ENCODE measurements around the gene COX15. TPM values are rescaled to one million over a fixed set of nuclear protein-coding genes. Genes with fewer than 3 reads are reported as not detected.

The COX15 gene
- 29.4 and 35.8 TPM in 2 replicates for total RNA-seq
- long read RNA-seq, transcript COX15-201 (9 exons, 2,356 nt) = major isoform, 139 of 171 reads
- long read RNA-seq, transcript COX15-202 (9 exons, 2,788 nt) = minor isoform, 8 of 171 reads
- long read RNA-seq, partial matches to known transcripts = 14 of 171 reads
- long read RNA-seq, other reads (novel, unspliced or antisense) = 9 of 171 reads

DNA sequence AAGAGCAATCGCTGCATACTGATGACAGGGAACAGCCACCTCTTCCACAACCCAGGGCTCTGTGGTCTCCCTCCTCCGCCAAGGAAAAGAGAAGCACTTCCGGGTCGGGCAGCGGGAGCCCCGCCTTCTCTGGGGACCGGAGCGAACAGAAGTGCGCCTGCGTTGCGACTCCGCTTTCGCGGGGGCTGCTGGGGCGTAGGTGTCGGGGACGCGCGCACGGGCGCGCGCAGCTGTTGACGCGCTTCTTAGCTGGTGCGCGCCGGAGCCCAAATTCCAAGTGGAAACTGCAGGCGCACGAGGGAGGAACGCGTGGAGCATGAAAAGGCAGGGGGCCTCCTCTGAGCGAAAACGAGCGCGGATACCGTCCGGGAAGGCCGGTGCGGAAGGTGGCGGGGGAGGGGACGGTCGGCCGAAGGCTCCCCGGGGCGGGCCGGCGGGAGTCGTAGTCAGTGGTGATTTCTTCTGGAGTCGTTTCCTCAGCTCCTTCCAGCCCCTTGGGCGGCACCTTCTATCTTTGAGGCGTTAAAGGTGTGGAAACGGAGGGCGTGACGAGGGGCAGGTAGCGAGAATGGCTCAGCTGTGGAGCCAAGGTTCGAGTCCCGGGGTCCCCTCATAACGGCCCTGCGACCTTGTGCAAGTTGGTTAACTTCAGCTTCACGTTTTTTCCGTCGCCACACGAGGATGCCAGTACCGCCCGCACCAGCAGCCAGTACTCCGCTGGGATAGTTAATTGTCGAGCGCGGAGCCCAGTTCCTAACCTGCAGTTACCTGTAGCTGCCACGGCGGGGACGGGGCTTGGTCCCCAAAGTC lies at the start of gene COX15, which contains the start of gene CUTC:
COX15 (minus strand) TSS at position 95 of the 810 bp plus-strand sequence; CDS start at position 17, 78 bp downstream.
CUTC (plus strand) TSS at position 202 of the 810 bp plus-strand sequence; CDS start at position 317, 115 bp downstream.
- Mint-ChIP-seq H3K36me3 (ENCODE audit: unreplicated experiment) (peaks cover 23% of the 10 kb centered on the region), H3K27ac (ENCODE audit: unreplicated experiment) (peak within 1 kb of the TSS; percentile 99), H3K27me3 (ENCODE audit: unreplicated experiment) (no peaks in the 10 kb centered on the region), H3K9me3 (ENCODE audit: unreplicated experiment) (no peaks in the 10 kb centered on the region), H3K4me3 (ENCODE audit: unreplicated experiment) (peak within 1 kb of the TSS; percentile 100), H3K4me1 (ENCODE audit: unreplicated experiment) (peaks cover 23% of the 10 kb centered on the region)
- peak; percentile 98 for DNase-seq (ENCODE audit: extremely low spot score, unreplicated experiment)
- TF ChIP-seq, protein P1, sequence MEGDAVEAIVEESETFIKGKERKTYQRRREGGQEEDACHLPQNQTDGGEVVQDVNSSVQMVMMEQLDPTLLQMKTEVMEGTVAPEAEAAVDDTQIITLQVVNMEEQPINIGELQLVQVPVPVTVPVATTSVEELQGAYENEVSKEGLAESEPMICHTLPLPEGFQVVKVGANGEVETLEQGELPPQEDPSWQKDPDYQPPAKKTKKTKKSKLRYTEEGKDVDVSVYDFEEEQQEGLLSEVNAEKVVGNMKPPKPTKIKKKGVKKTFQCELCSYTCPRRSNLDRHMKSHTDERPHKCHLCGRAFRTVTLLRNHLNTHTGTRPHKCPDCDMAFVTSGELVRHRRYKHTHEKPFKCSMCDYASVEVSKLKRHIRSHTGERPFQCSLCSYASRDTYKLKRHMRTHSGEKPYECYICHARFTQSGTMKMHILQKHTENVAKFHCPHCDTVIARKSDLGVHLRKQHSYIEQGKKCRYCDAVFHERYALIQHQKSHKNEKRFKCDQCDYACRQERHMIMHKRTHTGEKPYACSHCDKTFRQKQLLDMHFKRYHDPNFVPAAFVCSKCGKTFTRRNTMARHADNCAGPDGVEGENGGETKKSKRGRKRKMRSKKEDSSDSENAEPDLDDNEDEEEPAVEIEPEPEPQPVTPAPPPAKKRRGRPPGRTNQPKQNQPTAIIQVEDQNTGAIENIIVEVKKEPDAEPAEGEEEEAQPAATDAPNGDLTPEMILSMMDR (IDR thresholded peaks at IDR 0.05) = peak; percentile 42

DNA sequence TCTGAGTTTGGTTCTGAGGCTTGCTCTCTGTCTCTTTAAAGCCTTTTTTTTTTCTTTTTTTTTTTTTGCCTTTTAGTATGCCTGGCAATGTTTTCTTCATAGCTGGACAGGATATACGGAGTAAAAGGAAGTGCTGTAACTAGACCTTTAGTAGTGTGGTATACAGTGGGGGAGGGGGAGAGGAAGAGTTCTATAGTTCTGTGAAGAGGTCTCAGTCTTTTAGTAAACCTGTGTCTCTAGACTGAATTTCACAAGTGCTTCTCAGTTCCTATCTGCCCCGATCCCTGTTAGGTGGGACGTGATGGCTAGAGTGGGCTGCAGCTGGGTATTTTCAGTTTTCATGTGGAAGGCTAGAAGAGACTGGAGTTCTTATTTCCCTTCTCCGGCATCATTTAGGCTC lies 47.4 kb upstream of the COX15 start:
- Mint-ChIP-seq H3K36me3 (ENCODE audit: unreplicated experiment) (no peaks in the 10 kb centered on the region), H3K9me3 (ENCODE audit: unreplicated experiment) (no peaks in the 10 kb centered on the region), H3K27ac (ENCODE audit: unreplicated experiment) (peak overlapping the region; percentile 88), H3K4me3 (ENCODE audit: unreplicated experiment) (peak overlapping the region; percentile 60), H3K27me3 (ENCODE audit: unreplicated experiment) (no peaks in the 10 kb centered on the region), H3K4me1 (ENCODE audit: unreplicated experiment) (peaks cover 84% of the 10 kb centered on the region)
- TF ChIP-seq, protein P1 (IDR thresholded peaks at IDR 0.05) = no peak
- no peak for DNase-seq (ENCODE audit: extremely low spot score, unreplicated experiment)

DNA sequence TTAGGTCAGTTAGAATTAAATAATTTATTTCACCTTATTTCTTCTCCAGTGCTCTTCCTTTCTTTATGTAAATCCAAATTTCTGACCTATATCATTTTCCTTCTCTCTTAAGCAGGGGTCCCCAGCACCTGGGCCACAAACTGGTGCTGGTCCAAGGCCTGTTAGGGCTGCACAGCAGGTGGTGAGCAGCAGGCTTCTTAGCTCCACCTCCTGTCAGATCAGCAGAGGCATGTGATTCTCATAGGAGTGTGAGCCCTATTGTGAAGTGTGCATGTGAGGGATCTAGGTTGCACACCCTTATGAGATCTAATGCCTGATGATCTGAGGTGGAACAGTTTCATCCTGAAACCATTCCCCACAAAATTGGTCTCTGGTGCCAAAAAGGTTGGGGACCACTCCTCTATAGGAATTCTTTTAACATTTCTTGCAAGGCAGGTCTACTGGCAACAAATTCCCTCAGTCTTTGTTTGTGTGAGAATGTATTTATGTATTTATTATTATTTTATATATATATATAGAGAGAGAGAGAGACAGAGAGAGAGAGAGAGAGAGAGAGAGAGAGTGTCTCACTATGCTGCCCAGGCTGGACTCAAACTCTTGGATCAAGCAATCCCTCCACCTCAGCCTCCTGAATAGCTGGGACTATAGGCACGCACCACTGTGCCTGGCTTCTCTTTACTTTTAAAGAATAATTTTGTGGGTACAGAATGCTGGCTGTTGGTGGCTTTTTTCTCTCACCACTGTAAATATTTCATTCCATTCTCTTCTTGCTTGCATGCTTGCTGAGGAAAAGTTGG lies 46.2 kb upstream of the COX15 start:
- Mint-ChIP-seq H3K27ac (ENCODE audit: unreplicated experiment) (peak overlapping the region; percentile 88), H3K4me3 (ENCODE audit: unreplicated experiment) (no peak overlapping the region), H3K9me3 (ENCODE audit: unreplicated experiment) (no peaks in the 10 kb centered on the region), H3K27me3 (ENCODE audit: unreplicated experiment) (no peaks in the 10 kb centered on the region), H3K4me1 (ENCODE audit: unreplicated experiment) (peaks cover 72% of the 10 kb centered on the region), H3K36me3 (ENCODE audit: unreplicated experiment) (no peaks in the 10 kb centered on the region)
- DNase-seq (ENCODE audit: extremely low spot score, unreplicated experiment) = no peak
- TF ChIP-seq, protein P1 (IDR thresholded peaks at IDR 0.05) = no peak

DNA sequence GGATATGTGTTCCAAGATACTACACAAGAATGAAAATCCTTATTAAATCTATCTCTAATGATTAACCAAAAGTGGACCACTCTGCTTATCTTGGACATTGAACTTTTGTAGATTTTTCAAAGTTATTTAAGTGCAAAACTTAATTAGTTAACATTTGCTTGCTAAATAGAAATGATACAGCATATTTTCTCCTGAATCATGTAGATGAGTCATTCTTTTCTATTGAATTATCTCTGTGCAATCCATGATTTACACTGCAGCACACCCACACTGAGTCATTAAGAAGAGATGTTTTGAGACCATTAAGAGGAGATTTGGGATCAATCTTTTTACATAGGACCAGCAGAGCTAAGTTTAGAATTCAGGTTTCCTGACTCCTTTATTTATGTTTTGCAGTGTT lies 43.9 kb upstream of the COX15 start:
- Mint-ChIP-seq H3K4me1 (ENCODE audit: unreplicated experiment) (peaks cover 50% of the 10 kb centered on the region), H3K36me3 (ENCODE audit: unreplicated experiment) (no peaks in the 10 kb centered on the region), H3K4me3 (ENCODE audit: unreplicated experiment) (no peak overlapping the region), H3K27me3 (ENCODE audit: unreplicated experiment) (no peaks in the 10 kb centered on the region), H3K27ac (ENCODE audit: unreplicated experiment) (peak overlapping the region; percentile 28), H3K9me3 (ENCODE audit: unreplicated experiment) (no peaks in the 10 kb centered on the region)
- TF ChIP-seq, protein P1 (IDR thresholded peaks at IDR 0.05) = no peak
- DNase-seq (ENCODE audit: extremely low spot score, unreplicated experiment) = no peak

Data from osteocyte (in vitro differentiated cells).